NCI-H774 (cell line): ENCODE results near the gene ALDH5A1.
A peak's percentile ranks its signal among the peaks of the same experiment; 100 is the strongest.

ENCODE experiments used
- DNase-seq: peaks from one replicate; lab custom pipeline; 2025; lab: John Stamatoyannopoulos, UW

Gene ALDH5A1

DNA sequence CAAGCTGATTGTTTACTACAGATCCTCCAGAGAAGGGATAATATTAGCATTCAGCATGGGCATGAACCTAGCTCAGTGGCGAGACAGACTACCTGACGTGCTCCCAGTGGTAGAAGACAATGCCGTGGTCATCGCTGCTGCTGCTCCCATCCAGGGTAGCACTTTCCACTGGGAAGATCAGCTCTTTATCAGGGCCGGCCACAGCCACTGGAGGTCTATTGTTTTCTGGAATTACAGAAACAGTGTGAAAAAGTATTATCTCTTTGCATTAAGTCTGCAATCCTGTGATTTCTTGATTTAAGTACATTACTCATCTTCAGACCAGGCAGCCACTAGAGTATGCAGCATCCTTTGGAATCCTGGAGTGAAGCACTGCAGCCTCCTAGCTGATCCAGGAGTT is 75.0 kb downstream of the ALDH5A1 start:
- DNase-seq: no peak

DNA sequence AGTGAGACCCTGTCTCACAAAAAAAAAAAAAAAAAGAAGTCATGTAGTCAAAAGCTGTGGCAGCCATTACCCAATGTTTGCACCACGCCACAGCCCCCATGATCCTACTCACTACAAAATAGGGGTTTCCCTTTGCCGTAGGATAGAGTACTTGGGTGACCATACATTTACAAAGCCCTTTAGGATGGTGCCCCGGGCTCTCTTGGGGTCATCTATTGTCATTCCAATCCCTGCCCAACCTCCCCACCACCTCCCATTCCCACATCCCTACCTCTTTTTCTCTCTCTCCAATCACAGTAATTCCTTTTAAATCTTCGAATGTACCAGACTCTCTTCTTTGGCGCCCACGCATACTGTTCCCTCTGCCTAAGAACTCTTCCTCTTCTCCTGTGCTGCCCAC is 76.6 kb downstream of the ALDH5A1 start:
- DNase-seq: no peak

DNA sequence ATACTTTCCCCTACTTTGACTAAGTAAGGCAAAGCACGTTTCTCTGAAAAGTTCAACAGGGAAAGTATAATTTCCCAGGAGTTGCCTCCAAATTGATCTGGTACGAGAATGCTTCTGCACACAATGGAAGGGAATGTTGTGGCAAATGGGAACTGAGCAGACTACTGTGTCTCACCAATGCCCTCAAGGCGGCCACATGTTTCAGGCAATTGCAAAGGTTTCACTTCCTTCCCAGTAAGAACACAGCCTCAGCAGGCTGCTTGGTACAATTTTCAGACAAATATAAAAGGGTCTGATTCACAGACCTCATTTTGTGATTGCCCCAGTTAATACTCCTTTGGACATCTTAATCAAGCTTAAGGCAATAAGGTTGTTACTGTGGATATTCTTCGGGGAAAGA is 80.0 kb downstream of the ALDH5A1 start:
- DNase-seq: no peak

DNA sequence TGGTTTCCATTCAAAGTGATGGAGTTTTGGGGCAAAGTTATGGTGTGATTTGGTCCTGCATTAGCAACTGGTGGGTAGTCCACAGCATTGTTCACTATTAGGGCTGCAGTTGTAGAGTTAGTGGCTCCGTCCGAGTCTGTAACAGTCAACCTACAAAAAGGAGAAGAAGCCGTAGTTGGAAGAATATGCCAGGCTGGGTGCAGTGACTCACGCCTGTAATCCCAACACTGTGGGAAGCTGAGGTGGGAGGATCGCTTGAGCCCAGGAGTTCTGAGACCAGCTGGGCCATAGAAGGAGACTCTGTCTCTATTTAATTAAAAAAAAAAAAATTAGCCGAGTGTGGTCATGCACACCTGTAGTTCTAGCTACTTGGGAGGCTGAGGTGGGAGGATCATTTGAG is 81.7 kb downstream of the ALDH5A1 start:
- DNase-seq: no peak

DNA sequence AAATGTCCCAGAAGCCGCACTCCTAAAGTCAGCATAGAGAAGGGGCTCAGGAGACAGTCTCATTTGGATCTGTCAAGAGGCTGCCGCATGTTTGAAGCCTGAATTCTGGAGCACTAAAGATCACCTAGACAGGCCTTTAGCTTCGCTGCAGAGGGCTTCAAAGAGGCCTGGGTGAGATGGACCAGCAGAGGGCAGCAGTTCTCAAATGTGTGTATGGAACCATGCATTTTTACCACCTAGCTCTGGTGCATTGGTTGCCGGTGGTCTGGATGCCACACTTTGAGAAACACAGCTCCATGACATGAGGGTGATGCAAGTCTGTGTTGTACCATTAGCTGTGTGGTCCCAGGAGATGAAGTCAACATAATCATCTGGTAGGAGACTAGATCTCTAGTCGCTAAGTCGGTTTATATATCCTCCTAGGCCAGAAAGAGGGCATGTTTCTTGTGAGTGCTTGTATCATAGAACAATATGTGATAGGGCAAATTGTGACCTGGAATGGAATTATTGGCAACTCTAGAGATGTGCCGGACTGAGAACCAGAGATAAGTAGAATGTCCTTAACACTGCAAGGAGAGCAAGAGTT is 86.4 kb downstream of the ALDH5A1 start:
- DNase-seq: peak; percentile 17

DNA sequence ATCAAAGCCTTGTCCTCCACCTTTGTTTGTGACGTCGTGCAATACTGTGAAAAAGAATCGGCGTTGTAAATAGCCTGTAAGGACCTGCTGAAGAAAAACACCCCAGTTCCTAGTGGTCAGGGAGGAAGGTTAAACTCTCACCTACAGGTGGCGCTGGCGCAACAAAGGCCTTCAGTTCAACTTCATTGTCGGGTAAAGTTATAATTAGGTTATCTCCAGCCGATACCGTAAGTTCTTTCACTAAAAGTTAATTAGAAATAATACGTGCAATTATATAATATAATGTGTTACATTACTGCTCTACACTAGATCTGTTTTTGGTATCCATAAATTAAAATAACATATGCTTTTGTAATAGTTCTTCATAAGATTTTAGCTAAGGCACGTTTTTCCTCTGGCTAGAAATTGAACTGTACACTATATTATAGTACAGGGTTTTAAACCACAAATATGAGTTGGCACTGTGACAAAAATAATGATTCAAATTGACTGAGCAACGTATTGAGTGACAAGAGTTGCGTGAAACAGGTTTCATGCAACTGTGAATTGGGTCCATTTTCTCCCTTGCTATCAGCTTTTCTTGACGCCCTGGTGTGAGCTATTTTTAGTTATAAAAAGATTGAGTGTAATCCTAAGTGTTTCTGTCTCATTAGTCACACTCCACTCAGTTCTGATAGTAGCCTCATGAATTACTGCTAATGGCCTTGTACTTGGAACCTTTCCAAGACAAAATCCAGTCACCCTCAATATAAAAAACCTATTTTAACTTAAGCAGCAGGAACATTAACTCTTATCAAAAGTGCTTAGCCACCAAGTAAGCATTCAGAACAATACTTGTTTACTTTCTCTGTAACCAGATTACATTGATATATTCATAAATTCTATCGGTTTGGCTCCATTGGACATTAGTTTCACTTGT is 89.0 kb downstream of the ALDH5A1 start:
- peak; percentile 78 for DNase-seq

DNA sequence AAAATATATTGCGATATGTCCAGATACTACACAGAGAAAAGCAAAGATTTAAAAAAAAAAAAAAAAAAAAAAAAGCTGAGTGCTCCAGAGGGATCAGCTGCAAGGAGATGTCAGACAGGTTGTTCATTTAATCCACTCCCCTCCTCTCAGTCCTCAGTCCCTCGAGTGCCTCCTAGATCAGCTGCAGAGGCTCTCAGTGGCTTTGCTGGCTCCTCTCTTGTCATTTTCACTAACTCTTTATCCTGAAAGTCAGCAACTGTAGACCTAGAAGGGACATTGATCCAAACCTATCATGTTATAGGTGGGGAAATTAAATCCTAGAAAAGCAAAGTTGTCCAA is 89.6 kb downstream of the ALDH5A1 start:
- peak; percentile 41 for DNase-seq
